GM12878 (cell line): Measurements from ENCODE around the gene ATP6V0D1. TPM values are rescaled to one million over a fixed set of nuclear protein-coding genes. Genes with fewer than 3 reads are reported as not detected.

Experiments
- ATAC-seq: fragments of 200-7000 bp; cut with Tn5 transposase; 3 replicates; pipeline ENCODE4 v1.9.1; 2020; ENCODE audit warnings: mild to moderate bottlenecking, moderate library complexity
- BruUV-seq: library from RNA; stranded (reverse); fragments of 400-500 nt; replicated peaks from 2 replicates; lab custom pipeline; 2021; lab: Mats Ljungman, UMichigan
- CTCF ChIA-PET: fragments of 300-600 bp; sonication (Branson Sonifier 250); formaldehyde crosslinking; extraction: SDS; loops from one replicate; lab custom pipeline; 2021; ENCODE audit warnings: inconsistent platforms; lab: Yijun Ruan, JAX
- POLR2A ChIA-PET: fragments of 350-600 bp; formaldehyde crosslinking; extraction: SDS; loops from one replicate; lab custom pipeline; 2021; ENCODE audit warnings: inconsistent platforms; lab: Charles Lee
- RAD21 ChIA-PET: fragments of 300-600 bp; sonication (Branson Sonifier 250); formaldehyde crosslinking; loops from one replicate; lab custom pipeline; 2023; ENCODE audit warnings: antibody characterized with exemption; ENCODE audit not compliant: unreplicated experiment; lab: Charles Lee
- SMC1A ChIA-PET: fragments of 300-600 bp; sonication (Branson Sonifier 250); formaldehyde crosslinking; loops from one replicate; lab custom pipeline; 2023; ENCODE audit not compliant: unreplicated experiment, uncharacterized antibody; lab: Charles Lee
- DNase-seq: peaks from one replicate; pipeline ENCODE4 v3.0.0-alpha.2; 2011; ENCODE audit warnings: low read depth, low spot score
- FAIRE-seq: peaks from 3 replicates; lab custom pipeline; 2011; peaks lifted over from hg19 to GRCh38; lab: Jason Lieb, UNC
- H2AFZ ChIP-seq: 2 replicates; pipeline ENCODE4 v1.6.0; 2011; ENCODE audit warnings: low read depth, low read length, control low read depth; ENCODE audit not compliant: control insufficient read depth
- H3K27ac ChIP-seq: 2 replicates; pipeline ENCODE4 v1.5.1; 2011; ENCODE audit warnings: control low read depth; ENCODE audit not compliant: control insufficient read depth, insufficient read depth
- H3K27me3 ChIP-seq, 2 experiments: replicated peaks in 1 of 2; 2 replicates each; pipeline versions ENCODE4 v1.6.0 to v1.6.1; 2011; ENCODE audit warnings: low read length in 1 of 2; ENCODE audit not compliant: control insufficient read depth in 2 of 2, insufficient read depth in 2 of 2
- H3K36me3 ChIP-seq, 2 experiments: 2 replicates each; pipeline ENCODE4 v1.5.1; 2011; ENCODE audit warnings: low read length in 1 of 2; ENCODE audit not compliant: control insufficient read depth in 2 of 2, insufficient read depth in 2 of 2
- H3K4me1 ChIP-seq: 2 replicates; pipeline ENCODE4 v1.6.1; 2011; ENCODE audit warnings: mild to moderate bottlenecking, low read length, moderate library complexity, mixed read lengths; ENCODE audit not compliant: control insufficient read depth, insufficient read depth
- H3K4me2 ChIP-seq: 2 replicates; pipeline ENCODE4 v1.6.0; 2011; ENCODE audit warnings: control low read depth; ENCODE audit not compliant: control insufficient read depth, insufficient read depth
- H3K4me3 ChIP-seq: fragments of 200-600 bp; sonication (generic); 2 replicates; pipeline ENCODE4 v1.5.1; 2016
- H3K79me2 ChIP-seq: 2 replicates; pipeline ENCODE4 v1.6.0; 2011; ENCODE audit warnings: low read length; ENCODE audit not compliant: control insufficient read depth, insufficient read depth
- H3K9ac ChIP-seq: 2 replicates; pipeline ENCODE4 v1.8.0; 2011; ENCODE audit warnings: low read length, control low read depth, mixed read lengths; ENCODE audit not compliant: control insufficient read depth, insufficient read depth
- H3K9me3 ChIP-seq: replicated peaks from 3 replicates; pipeline ENCODE4 v1.5.1; 2011; ENCODE audit warnings: mild to moderate bottlenecking, low read length; ENCODE audit not compliant: control insufficient read depth, insufficient read depth
- H4K20me1 ChIP-seq: 2 replicates; pipeline ENCODE4 v1.6.0; 2011; ENCODE audit not compliant: control insufficient read depth, insufficient read depth
- ATF2 ChIP-seq: IDR thresholded peaks from 2 replicates; pipeline ENCODE4 v1.6.1; 2012; ENCODE audit warnings: low read length, inconsistent platforms
- BACH1 ChIP-seq: fragments of 450-650 bp; IDR thresholded peaks from 2 replicates; pipeline ENCODE4 v1.6.1; 2017; ENCODE audit warnings: mild to moderate bottlenecking, borderline replicate concordance
- HDAC6 ChIP-seq: fragments of 200-600 bp; sonication (generic); IDR thresholded peaks from one replicate; pipeline ENCODE4 v1.8.0; 2017; ENCODE audit warnings: antibody characterized with exemption; ENCODE audit not compliant: unreplicated experiment
- HDGF ChIP-seq: fragments of 450-650 bp; IDR thresholded peaks from 2 replicates; pipeline ENCODE4 v1.6.1; 2016; ENCODE audit warnings: antibody characterized with exemption
- MXI1 ChIP-seq: fragments of 150-350 bp; IDR thresholded peaks from 2 replicates; pipeline ENCODE4 v1.6.1; 2011; ENCODE audit warnings: low read depth, mild to moderate bottlenecking, inconsistent platforms, low read length, improper control_type of control experiment
- NFIC ChIP-seq: IDR thresholded peaks from 2 replicates; pipeline ENCODE4 v1.6.1; 2012; ENCODE audit warnings: low read depth, mild to moderate bottlenecking, inconsistent platforms, low read length, moderate library complexity
- POLR2AphosphoS5 ChIP-seq: IDR thresholded peaks from 2 replicates; pipeline ENCODE4 v1.6.1; 2011; ENCODE audit warnings: mild to moderate bottlenecking, low read length, inconsistent platforms
- POU2F2 ChIP-seq: IDR thresholded peaks from 3 replicates; pipeline ENCODE4 v1.6.1; 2011; ENCODE audit warnings: low read depth, mild to moderate bottlenecking, low read length, borderline replicate concordance
- RB1 ChIP-seq: fragments of 450-650 bp; formaldehyde crosslinking; IDR thresholded peaks from 2 replicates; pipeline ENCODE4 v1.6.1; 2017; ENCODE audit warnings: mild to moderate bottlenecking, borderline replicate concordance
- RCOR1 ChIP-seq: conservative IDR thresholded peaks from 2 replicates; pipeline ENCODE4 v1.6.1; 2012; ENCODE audit warnings: low read depth, low read length, improper control_type of control experiment
- SIN3A ChIP-seq: IDR thresholded peaks from 2 replicates; pipeline ENCODE4 v1.6.1; 2012; ENCODE audit warnings: low read depth, low read length, improper control_type of control experiment
- SMARCA5 ChIP-seq: fragments of 450-650 bp; IDR thresholded peaks from 2 replicates; pipeline ENCODE4 v1.6.1; 2017; ENCODE audit warnings: mild to moderate bottlenecking
- ZSCAN29 ChIP-seq: fragments of 450-650 bp; IDR thresholded peaks from 2 replicates; pipeline ENCODE4 v1.6.1; 2017; ENCODE audit warnings: mild to moderate bottlenecking, moderate library complexity
- WGBS: methylation state at CpG from one replicate; pipeline ENCODE4 v1.1.6; 2016; ENCODE audit warnings: low lambda C conversion rate; ENCODE audit not compliant: insufficient replicate concordance, insufficient coverage; ENCODE audit errors: missing lambda C conversion rate; 5-methylcytosine and 5-hydroxymethylcytosine counted together
- in situ Hi-C: fragments of 300-500 bp; cut with MboI; formaldehyde crosslinking; loops from 9 replicates; pipeline ENCODE4 v1.14.3; 2018; ENCODE audit warnings: mixed read lengths
- intact Hi-C: fragments of 100-400 bp; cut with micrococcal nuclease; formaldehyde crosslinking; loops from one replicate; pipeline ENCODE4 v1.14.2; 2022; ENCODE audit not compliant: unreplicated experiment
- polyA plus RNA-seq, 11 experiments: library from polyadenylated mRNA; depleted of rRNA in 4 of 11; unstranded in 6 of 11; stranded (reverse) in 5 of 11; fragments of >200 nt; fragmentation: Nextera tagmentation in 4 of 11; fragmentation: Illumina TruSeq in 1 of 11; extraction: Ambion mirVana in 4 of 11; extraction: Trizol in 1 of 11; gene quantifications; 1 replicate in 1 of 11; 2 replicates in 10 of 11; pipeline versions ENCODE4 v1.2.1 to v1.2.3, GENCODE V29; 2011 to 2016; ENCODE audit warnings: inconsistent platforms in 2 of 11, missing spikeins in 2 of 11, low read depth in 1 of 11
- total RNA-seq, 4 experiments: library from RNA; depleted of rRNA in 3 of 4; stranded (reverse); fragments of >200 nt in 3 of 4; fragmentation: Illumina TruSeq in 1 of 4; extraction: Trizol in 1 of 4; gene quantifications; 2 replicates each; pipeline versions ENCODE4 v1.2.1 to v1.2.3, GENCODE V29; 2013 to 2021
- TF ChIP-seq, protein P1 (sequence below): IDR thresholded peaks from 2 replicates; pipeline ENCODE4 v1.6.1; 2011; ENCODE audit warnings: mild to moderate bottlenecking, low read depth, low read length, moderate library complexity; ENCODE audit not compliant: insufficient replicate concordance
- TF ChIP-seq, protein P2 (sequence below): fragments of 450-650 bp; formaldehyde crosslinking; IDR thresholded peaks from 2 replicates; pipeline ENCODE4 v1.5.0; 2022; ENCODE audit warnings: mild to moderate bottlenecking, missing genetic modification characterization

The ATP6V0D1 gene
- total and polyA plus RNA-seq, 10 of the 15 experiments (the other 5 are each of a cell fraction or from before 2014, with no cell fraction given) = 28.1 to 141 (median 70.3) TPM

- Histone ChIP-seq H3K27me3 (peaks cover 2 to 4% of the 10 kb centered on the region in 2 experiments; a peak in 2 of 4 replicates), H2AFZ (no peak overlapping the region), H3K36me3 (no peaks in the 10 kb centered on the region), H3K27ac (no peak overlapping the region), H4K20me1 (0 out of 2 replicates have a peak, but pooled peaks cover 2% of the 10 kb centered on the region), H3K9ac (no peak overlapping the region), H3K4me1 (no peaks in the 10 kb centered on the region), H3K4me2 (no peak overlapping the region), H3K79me2 (no peaks in the 10 kb centered on the region), H3K4me3 (no peak overlapping the region), H3K9me3 (no peaks in the 10 kb centered on the region)
- BruUV-seq = no TSS peak
- ChIA-PET POLR2A (no interaction called here), SMC1A (interaction anchor here (1.2 kb wide), 1 partner anchor 25 kb away, joined by 3 read pairs; no protein-coding TSS in a partner anchor), CTCF (no interaction called here), RAD21 (interaction anchor here (1.4 kb wide), 1 partner anchor 24 kb away, joined by 3 read pairs; no protein-coding TSS in a partner anchor)
- DNase-seq (no peak), FAIRE-seq (no peak), ATAC-seq (no peak)
- intact Hi-C loops = no loop called here
- WGBS = 34% methylated on average over 5 of the region's 5 CpGs
- in situ Hi-C loops = loop anchor here (25.0 kb wide), 1 partner anchor 436 kb away; the partner anchor contains the start of gene CES4A
- TF ChIP-seq, protein P1, sequence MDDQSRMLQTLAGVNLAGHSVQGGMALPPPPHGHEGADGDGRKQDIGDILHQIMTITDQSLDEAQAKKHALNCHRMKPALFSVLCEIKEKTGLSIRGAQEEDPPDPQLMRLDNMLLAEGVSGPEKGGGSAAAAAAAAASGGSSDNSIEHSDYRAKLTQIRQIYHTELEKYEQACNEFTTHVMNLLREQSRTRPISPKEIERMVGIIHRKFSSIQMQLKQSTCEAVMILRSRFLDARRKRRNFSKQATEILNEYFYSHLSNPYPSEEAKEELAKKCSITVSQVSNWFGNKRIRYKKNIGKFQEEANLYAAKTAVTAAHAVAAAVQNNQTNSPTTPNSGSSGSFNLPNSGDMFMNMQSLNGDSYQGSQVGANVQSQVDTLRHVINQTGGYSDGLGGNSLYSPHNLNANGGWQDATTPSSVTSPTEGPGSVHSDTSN = no peak
- TF ChIP-seq MXI1 = no peak
- TF ChIP-seq, protein P2, sequence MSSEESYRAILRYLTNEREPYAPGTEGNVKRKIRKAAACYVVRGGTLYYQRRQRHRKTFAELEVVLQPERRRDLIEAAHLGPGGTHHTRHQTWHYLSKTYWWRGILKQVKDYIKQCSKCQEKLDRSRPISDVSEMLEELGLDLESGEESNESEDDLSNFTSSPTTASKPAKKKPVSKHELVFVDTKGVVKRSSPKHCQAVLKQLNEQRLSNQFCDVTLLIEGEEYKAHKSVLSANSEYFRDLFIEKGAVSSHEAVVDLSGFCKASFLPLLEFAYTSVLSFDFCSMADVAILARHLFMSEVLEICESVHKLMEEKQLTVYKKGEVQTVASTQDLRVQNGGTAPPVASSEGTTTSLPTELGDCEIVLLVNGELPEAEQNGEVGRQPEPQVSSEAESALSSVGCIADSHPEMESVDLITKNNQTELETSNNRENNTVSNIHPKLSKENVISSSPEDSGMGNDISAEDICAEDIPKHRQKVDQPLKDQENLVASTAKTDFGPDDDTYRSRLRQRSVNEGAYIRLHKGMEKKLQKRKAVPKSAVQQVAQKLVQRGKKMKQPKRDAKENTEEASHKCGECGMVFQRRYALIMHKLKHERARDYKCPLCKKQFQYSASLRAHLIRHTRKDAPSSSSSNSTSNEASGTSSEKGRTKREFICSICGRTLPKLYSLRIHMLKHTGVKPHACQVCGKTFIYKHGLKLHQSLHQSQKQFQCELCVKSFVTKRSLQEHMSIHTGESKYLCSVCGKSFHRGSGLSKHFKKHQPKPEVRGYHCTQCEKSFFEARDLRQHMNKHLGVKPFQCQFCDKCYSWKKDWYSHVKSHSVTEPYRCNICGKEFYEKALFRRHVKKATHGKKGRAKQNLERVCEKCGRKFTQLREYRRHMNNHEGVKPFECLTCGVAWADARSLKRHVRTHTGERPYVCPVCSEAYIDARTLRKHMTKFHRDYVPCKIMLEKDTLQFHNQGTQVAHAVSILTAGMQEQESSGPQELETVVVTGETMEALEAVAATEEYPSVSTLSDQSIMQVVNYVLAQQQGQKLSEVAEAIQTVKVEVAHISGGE (CRISPR knock-in tag) = no peak
- no peak for TF ChIP-seq ATF2
- TF ChIP-seq POU2F2 = no peak
- no peak for TF ChIP-seq BACH1
- TF ChIP-seq HDAC6 = no peak
- no peak for TF ChIP-seq RB1
- no peak for TF ChIP-seq HDGF
- TF ChIP-seq SIN3A = no peak
- no peak for TF ChIP-seq RCOR1
- no peak for TF ChIP-seq POLR2AphosphoS5
- TF ChIP-seq ZSCAN29 = no peak
- no peak for TF ChIP-seq NFIC
- TF ChIP-seq SMARCA5 = no peak
Observed at GRCh38 chr16:67423015-67423414, 57.9 kb downstream of the ATP6V0D1 start.
